ENCODE data around the gene ASRGL1.

Gene ASRGL1

DNA sequence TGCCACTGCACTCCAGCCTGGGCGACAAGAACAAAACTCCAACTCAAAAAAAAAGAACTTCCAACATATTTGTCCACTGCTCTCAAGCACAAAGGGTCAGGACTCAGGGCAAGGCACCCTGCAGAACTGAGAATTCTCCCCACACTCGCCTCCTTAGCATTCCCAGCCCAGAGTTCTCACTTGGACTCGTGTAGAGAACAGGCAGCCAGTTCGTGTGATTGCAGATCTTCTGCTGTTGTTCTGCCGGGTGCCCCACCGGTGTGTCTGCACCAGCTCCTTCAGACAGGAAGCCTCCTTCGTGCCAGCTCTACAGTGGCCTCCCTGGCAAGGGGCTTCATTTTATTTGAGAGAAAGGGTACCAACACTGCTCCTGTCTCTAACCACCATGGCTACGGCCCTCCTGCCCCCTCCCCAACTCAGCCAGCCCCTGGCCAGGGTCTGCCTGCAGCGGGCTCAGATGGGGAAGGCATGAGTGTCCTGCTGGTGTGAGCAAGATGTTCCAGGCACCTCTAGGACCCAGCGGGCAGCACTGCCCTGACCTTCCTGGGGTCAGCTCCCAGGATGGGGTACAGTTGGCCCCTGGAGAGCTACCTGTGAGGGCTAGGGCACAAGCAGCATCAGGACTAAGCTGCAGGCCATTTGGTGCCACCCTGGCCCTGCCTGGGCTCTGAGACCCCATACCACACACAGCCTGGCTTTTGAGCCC is 62.1 kb downstream of the ASRGL1 start:
- TF ChIP-seq, protein P1, sequence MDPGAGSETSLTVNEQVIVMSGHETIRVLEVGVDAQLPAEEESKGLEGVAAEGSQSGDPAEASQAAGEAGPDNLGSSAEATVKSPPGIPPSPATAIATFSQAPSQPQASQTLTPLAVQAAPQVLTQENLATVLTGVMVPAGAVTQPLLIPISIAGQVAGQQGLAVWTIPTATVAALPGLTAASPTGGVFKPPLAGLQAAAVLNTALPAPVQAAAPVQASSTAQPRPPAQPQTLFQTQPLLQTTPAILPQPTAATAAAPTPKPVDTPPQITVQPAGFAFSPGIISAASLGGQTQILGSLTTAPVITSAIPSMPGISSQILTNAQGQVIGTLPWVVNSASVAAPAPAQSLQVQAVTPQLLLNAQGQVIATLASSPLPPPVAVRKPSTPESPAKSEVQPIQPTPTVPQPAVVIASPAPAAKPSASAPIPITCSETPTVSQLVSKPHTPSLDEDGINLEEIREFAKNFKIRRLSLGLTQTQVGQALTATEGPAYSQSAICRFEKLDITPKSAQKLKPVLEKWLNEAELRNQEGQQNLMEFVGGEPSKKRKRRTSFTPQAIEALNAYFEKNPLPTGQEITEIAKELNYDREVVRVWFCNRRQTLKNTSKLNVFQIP (CRISPR knock-in tag; IDR thresholded peaks at IDR 0.05; ENCODE audit: borderline replicate concordance, low read depth): no peak
- TF ChIP-seq, protein P2, sequence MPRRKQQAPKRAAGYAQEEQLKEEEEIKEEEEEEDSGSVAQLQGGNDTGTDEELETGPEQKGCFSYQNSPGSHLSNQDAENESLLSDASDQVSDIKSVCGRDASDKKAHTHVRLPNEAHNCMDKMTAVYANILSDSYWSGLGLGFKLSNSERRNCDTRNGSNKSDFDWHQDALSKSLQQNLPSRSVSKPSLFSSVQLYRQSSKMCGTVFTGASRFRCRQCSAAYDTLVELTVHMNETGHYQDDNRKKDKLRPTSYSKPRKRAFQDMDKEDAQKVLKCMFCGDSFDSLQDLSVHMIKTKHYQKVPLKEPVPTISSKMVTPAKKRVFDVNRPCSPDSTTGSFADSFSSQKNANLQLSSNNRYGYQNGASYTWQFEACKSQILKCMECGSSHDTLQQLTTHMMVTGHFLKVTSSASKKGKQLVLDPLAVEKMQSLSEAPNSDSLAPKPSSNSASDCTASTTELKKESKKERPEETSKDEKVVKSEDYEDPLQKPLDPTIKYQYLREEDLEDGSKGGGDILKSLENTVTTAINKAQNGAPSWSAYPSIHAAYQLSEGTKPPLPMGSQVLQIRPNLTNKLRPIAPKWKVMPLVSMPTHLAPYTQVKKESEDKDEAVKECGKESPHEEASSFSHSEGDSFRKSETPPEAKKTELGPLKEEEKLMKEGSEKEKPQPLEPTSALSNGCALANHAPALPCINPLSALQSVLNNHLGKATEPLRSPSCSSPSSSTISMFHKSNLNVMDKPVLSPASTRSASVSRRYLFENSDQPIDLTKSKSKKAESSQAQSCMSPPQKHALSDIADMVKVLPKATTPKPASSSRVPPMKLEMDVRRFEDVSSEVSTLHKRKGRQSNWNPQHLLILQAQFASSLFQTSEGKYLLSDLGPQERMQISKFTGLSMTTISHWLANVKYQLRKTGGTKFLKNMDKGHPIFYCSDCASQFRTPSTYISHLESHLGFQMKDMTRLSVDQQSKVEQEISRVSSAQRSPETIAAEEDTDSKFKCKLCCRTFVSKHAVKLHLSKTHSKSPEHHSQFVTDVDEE (CRISPR knock-in tag; IDR thresholded peaks at IDR 0.05): no peak
- no peak for TF ChIP-seq SNAI2 (CRISPR knock-in tag; IDR thresholded peaks at IDR 0.05)
- 0 out of 2 replicates have a peak, but pooled peaks have one; percentile 6 for TF ChIP-seq ZNF565 (CRISPR knock-in tag; conservative IDR thresholded peaks at IDR 0.05; ENCODE audit: low read depth)
- no peak for ATAC-seq

DNA sequence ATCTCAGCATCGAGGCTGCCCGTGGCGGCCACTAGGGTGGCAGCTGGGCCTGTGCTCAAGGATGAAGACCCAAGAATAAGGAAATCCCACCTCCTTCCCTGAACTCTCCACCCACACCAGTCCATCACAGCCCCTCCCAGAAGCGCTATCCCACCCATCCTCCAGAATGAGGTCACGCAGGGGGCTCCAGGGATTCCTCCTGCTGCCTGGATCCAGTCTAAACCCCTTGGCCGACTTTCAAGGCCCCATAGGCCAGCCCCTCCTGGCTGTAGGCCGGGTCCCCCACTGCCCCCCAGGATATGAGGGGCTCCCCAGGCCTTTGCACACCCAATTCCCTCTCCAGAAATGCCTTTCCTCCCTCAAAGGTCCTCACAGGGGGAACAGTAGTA is 62.6 kb downstream of the ASRGL1 start:
- TF ChIP-seq ESRRG (CRISPR knock-in tag; IDR thresholded peaks at IDR 0.05): no peak
- no peak for ATAC-seq

DNA sequence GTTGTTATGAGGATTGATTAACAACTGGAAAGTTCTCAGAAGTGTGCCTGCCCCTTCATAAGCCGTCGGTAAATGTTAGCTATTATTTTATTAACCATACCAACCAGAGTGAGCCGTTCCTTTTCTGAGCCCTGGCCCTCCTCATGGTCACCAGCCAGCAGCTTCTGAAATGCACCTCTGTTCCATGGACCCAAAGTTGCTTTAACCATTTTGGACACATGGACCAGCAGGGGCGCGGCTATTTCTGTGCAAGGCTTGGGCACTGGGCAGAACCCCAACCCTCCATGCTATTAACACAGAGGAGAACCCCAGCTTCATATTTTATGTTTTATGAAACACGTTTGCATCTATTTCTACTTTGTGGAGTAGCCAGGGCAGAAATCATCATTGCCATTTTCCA is 63.0 kb downstream of the ASRGL1 start:
- TF ChIP-seq TCF4 (CRISPR knock-in tag; IDR thresholded peaks at IDR 0.05; ENCODE audit: borderline replicate concordance): no peak
- TF ChIP-seq ZNF565 (CRISPR knock-in tag; conservative IDR thresholded peaks at IDR 0.05; ENCODE audit: low read depth): no peak
- TF ChIP-seq SNAI2 (CRISPR knock-in tag; IDR thresholded peaks at IDR 0.05): no peak
- TF ChIP-seq ZNF8 (CRISPR knock-in tag; IDR thresholded peaks at IDR 0.05): no peak
- TF ChIP-seq PPARA (CRISPR knock-in tag; IDR thresholded peaks at IDR 0.05; ENCODE audit: borderline replicate concordance): no peak
- TF ChIP-seq ARNTL (CRISPR knock-in tag; IDR thresholded peaks at IDR 0.05; ENCODE audit: borderline replicate concordance, low read depth): no peak
- TF ChIP-seq, protein P3, sequence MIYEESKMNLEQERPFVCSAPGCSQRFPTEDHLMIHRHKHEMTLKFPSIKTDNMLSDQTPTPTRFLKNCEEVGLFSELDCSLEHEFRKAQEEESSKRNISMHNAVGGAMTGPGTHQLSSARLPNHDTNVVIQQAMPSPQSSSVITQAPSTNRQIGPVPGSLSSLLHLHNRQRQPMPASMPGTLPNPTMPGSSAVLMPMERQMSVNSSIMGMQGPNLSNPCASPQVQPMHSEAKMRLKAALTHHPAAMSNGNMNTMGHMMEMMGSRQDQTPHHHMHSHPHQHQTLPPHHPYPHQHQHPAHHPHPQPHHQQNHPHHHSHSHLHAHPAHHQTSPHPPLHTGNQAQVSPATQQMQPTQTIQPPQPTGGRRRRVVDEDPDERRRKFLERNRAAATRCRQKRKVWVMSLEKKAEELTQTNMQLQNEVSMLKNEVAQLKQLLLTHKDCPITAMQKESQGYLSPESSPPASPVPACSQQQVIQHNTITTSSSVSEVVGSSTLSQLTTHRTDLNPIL (CRISPR knock-in tag; IDR thresholded peaks at IDR 0.05; ENCODE audit: low read depth): no peak
- no peak for TF ChIP-seq RARB (CRISPR knock-in tag; IDR thresholded peaks at IDR 0.05)
- no peak for TF ChIP-seq ZNF70 (CRISPR knock-in tag; IDR thresholded peaks at IDR 0.05)
- no peak for TF ChIP-seq BACH2 (CRISPR knock-in tag; IDR thresholded peaks at IDR 0.05; ENCODE audit: borderline replicate concordance)
- TF ChIP-seq, protein P1 (CRISPR knock-in tag; IDR thresholded peaks at IDR 0.05; ENCODE audit: borderline replicate concordance, low read depth): no peak
- TF ChIP-seq ZC3H10 (CRISPR knock-in tag; IDR thresholded peaks at IDR 0.05): no peak

DNA sequence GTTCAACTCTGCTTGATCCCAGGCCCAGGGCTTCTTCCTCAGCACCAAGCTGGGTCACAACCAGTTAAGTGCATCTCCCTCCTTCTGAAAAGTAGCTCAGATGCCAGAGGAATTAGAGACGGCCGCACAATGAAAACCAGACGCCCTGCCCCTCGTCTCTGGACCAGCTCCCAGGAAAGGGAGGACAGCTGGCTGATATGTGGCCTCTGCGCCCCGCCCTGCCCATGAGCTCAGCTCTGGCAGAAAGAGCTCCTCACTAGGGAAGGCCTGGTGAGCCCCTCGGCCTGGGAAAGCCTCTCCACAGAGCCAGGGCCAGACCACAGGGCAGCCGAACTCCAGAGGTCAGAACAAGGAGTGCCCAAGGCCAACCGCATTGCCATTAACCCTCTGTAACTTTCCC is 63.5 kb downstream of the ASRGL1 start:
- ATAC-seq: peak; percentile 92
- TF ChIP-seq BACH2 (CRISPR knock-in tag; IDR thresholded peaks at IDR 0.05; ENCODE audit: borderline replicate concordance) (no peak), ZNF565 (CRISPR knock-in tag; conservative IDR thresholded peaks at IDR 0.05; ENCODE audit: low read depth) (peak; percentile 60; the same call in 1 of the 2 replicates), ISL1 (CRISPR knock-in tag; IDR thresholded peaks at IDR 0.05) (peak; percentile 77), ZFP3 (CRISPR knock-in tag; IDR thresholded peaks at IDR 0.05) (peak; percentile 69), CSDC2 (CRISPR knock-in tag; IDR thresholded peaks at IDR 0.05) (0 out of 2 replicates have a peak, but pooled peaks have one; percentile 22), ZFP30 (CRISPR knock-in tag; IDR thresholded peaks at IDR 0.05) (no peak), ZNF70 (CRISPR knock-in tag; IDR thresholded peaks at IDR 0.05) (no peak; the same call in 1 of the 2 replicates), ZC3H10 (CRISPR knock-in tag; IDR thresholded peaks at IDR 0.05) (0 out of 2 replicates have a peak, but pooled peaks have one; percentile 11), RARB (CRISPR knock-in tag; IDR thresholded peaks at IDR 0.05) (no peak), PPARA (CRISPR knock-in tag; IDR thresholded peaks at IDR 0.05; ENCODE audit: borderline replicate concordance) (no peak), ARNTL (CRISPR knock-in tag; IDR thresholded peaks at IDR 0.05; ENCODE audit: borderline replicate concordance, low read depth) (no peak)
- TF ChIP-seq, protein P4, sequence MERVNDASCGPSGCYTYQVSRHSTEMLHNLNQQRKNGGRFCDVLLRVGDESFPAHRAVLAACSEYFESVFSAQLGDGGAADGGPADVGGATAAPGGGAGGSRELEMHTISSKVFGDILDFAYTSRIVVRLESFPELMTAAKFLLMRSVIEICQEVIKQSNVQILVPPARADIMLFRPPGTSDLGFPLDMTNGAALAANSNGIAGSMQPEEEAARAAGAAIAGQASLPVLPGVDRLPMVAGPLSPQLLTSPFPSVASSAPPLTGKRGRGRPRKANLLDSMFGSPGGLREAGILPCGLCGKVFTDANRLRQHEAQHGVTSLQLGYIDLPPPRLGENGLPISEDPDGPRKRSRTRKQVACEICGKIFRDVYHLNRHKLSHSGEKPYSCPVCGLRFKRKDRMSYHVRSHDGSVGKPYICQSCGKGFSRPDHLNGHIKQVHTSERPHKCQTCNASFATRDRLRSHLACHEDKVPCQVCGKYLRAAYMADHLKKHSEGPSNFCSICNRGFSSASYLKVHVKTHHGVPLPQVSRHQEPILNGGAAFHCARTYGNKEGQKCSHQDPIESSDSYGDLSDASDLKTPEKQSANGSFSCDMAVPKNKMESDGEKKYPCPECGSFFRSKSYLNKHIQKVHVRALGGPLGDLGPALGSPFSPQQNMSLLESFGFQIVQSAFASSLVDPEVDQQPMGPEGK (CRISPR knock-in tag; IDR thresholded peaks at IDR 0.05; ENCODE audit: borderline replicate concordance): peak; percentile 45; the same call in 1 of the 2 replicates
- TF ChIP-seq, protein P5, sequence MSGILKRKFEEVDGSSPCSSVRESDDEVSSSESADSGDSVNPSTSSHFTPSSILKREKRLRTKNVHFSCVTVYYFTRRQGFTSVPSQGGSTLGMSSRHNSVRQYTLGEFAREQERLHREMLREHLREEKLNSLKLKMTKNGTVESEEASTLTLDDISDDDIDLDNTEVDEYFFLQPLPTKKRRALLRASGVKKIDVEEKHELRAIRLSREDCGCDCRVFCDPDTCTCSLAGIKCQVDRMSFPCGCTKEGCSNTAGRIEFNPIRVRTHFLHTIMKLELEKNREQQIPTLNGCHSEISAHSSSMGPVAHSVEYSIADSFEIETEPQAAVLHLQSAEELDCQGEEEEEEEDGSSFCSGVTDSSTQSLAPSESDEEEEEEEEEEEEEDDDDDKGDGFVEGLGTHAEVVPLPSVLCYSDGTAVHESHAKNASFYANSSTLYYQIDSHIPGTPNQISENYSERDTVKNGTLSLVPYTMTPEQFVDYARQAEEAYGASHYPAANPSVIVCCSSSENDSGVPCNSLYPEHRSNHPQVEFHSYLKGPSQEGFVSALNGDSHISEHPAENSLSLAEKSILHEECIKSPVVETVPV (CRISPR knock-in tag; IDR thresholded peaks at IDR 0.05): no peak
- TF ChIP-seq, protein P1 (CRISPR knock-in tag; IDR thresholded peaks at IDR 0.05; ENCODE audit: borderline replicate concordance, low read depth): no peak

More for the DNA sequence above, 63.0 kb downstream of the ASRGL1 start:
- peak; percentile 6 for ATAC-seq

All from SK-N-SH treated with all-trans-retinoic acid at 6 μM for 48 hours (cell line).